Measurements from ENCODE around the gene DSCAML1. TPM values are rescaled to one million over a fixed set of nuclear protein-coding genes. Genes with fewer than 3 reads are reported as not detected.
"Not testable (repeated sequence)": the region's sequence is repeated elsewhere in the genome, so short reads cannot be mapped to it uniquely, and the experiment has no call there.

DSCAML1 gene
- total RNA-seq, 1 donor from 2014 or later, result 1.3 TPM

DNA sequence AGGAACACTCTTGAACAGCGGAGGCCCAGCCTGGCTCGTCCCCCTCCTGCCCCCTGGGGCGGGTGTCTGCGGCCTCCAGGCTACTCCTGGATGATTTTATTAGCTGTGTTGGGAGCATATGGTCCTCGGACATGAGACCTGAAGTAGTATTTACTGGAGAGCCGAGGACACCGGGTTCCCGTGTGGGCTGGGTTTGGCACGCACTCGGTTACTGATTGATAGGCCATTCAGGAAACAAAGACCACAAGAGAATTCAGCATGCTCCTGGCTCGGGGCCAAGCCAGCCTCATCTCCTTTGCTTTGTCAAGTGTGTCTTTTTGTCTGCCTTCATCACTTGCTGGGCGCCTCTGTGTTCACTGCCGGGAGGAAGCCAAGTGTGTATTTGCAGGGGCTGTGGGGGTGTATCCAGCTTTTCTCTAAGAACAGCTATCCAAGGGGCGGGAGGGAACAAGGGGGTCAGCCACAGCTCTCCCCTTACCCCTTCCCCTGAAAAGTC is 17.8 kb upstream of the DSCAML1 start:
- no peaks in the 10 kb centered on the region for H3K36me3 ChIP-seq
- peak; percentile 2 for ATAC-seq
- peak overlapping the region; percentile 71 for H3K27ac ChIP-seq
- peaks cover 43% of the 10 kb centered on the region for H3K4me1 ChIP-seq
- TF ChIP-seq, protein P1, sequence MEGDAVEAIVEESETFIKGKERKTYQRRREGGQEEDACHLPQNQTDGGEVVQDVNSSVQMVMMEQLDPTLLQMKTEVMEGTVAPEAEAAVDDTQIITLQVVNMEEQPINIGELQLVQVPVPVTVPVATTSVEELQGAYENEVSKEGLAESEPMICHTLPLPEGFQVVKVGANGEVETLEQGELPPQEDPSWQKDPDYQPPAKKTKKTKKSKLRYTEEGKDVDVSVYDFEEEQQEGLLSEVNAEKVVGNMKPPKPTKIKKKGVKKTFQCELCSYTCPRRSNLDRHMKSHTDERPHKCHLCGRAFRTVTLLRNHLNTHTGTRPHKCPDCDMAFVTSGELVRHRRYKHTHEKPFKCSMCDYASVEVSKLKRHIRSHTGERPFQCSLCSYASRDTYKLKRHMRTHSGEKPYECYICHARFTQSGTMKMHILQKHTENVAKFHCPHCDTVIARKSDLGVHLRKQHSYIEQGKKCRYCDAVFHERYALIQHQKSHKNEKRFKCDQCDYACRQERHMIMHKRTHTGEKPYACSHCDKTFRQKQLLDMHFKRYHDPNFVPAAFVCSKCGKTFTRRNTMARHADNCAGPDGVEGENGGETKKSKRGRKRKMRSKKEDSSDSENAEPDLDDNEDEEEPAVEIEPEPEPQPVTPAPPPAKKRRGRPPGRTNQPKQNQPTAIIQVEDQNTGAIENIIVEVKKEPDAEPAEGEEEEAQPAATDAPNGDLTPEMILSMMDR (IDR thresholded peaks at IDR 0.05), result no peak
- no peaks in the 10 kb centered on the region for H3K27me3 ChIP-seq
- DNase-seq, result peak; percentile 79
- no peaks in the 10 kb centered on the region for H3K9me3 ChIP-seq
- H3K4me3 ChIP-seq, result no peak overlapping the region
- intact Hi-C loops (cut with DNase I), result no loop called here

DNA sequence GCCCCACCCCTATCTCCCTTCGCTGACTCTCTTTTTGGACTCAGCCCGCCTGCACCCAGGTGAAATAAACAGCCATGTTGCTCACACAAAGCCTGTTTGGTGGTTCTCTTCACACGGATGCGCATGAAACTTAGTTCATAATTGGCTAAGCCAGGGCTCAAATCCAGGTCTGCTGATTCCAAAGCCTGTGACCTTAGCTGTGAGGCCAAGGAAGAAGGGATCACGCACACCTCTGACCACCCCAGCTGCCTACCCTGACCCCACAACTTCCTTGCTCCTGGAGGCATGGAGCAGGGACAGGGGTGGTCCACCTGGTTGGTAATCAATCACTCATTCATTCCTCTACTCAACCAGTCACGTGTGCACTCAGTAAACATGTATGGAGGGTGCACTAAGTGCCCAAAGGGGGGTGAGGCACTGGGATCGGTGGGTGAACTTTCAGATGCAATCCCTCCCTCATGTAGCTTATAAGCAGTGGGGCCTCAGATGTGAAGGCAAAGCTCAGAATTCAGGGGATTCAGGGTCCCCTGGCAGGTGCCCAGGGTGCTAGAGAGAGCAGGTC is 17.3 kb upstream of the DSCAML1 start:
- Histone ChIP-seq H3K36me3 (no peaks in the 10 kb centered on the region), H3K4me1 (peaks cover 43% of the 10 kb centered on the region), H3K9me3 (no peaks in the 10 kb centered on the region), H3K4me3 (no peak overlapping the region), H3K27me3 (no peaks in the 10 kb centered on the region), H3K27ac (peak overlapping the region; percentile 30)
- ATAC-seq, result no peak
- intact Hi-C loops (cut with DNase I), result no loop called here
- DNase-seq, result no peak
- TF ChIP-seq, protein P1 (IDR thresholded peaks at IDR 0.05), result no peak

DNA sequence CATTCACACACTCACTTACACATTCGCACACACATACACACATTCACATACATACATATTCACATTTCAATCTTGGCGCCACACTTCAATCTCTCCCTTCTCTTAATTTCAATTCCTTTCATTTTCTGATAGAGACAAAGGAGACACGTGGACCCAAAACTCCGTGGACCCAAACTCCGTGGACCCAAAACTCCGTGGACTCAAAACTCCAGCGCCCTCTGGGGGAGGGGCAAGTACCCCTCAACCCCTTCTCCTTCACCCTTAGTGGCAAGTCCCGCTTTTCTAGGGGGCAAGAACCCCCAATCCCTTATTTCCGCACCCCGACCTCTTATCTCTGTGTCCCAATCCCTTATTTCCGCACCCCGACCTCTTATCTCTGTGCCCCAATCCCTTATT is 13.0 kb upstream of the DSCAML1 start:
- H3K27me3 ChIP-seq; DNase-seq; H3K4me3 ChIP-seq; H3K36me3 ChIP-seq; ATAC-seq; intact Hi-C loops (cut with DNase I); H3K9me3 ChIP-seq; H3K27ac ChIP-seq: not testable (repeated sequence)
- H3K4me1 ChIP-seq, result peaks cover 20% of the 10 kb centered on the region

DNA sequence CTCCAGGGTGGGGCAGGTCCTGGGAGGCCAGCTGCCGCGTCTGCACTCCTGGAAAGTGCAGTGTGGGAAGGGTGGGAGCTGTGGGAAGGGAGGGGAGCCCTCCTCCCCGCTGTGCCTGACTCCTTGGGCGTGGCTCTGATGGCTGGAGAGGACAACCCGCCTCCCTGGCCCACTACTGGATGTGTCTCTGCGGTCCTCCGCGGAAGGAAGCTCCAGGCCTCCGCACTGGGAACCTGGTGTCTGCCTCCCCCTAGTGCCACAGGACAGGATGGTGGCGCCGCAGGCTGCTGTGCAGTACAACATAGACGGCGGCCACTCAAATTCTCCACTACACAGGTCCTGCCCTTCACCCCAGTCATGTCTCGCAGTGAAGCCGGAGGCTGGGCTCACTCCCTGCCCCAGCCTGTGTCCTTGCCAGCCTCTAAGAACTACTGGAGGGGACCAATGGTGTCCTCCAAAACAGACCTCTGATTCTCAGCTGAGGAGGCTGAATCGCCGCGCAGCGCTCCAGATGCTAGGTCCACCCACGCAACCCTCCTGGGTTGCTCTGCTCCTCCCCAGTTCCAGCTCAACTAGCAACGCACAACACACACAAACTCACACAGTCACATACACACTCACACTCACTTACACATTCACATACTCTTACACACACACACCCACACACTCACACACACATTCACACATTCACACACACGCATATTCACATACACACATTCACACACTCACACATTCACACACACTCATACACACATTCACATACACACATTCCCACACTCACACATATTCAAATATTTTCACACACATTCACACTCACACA is 12.4 kb upstream of the DSCAML1 start:
- TF ChIP-seq, protein P1 (IDR thresholded peaks at IDR 0.05), result peak; percentile 48
- ATAC-seq, result peak; percentile 92
- intact Hi-C loops (cut with DNase I), result loop anchor here (10.0 kb wide), 1 partner anchor 385 kb away; no protein-coding TSS in a partner anchor
- H3K4me3 ChIP-seq, result no peak overlapping the region
- peaks cover 14% of the 10 kb centered on the region for H3K4me1 ChIP-seq
- DNase-seq, result peak; percentile 78
- no peaks in the 10 kb centered on the region for H3K36me3 ChIP-seq
- H3K9me3 ChIP-seq, result no peaks in the 10 kb centered on the region
- no peak overlapping the region for H3K27ac ChIP-seq
- no peaks in the 10 kb centered on the region for H3K27me3 ChIP-seq

DNA sequence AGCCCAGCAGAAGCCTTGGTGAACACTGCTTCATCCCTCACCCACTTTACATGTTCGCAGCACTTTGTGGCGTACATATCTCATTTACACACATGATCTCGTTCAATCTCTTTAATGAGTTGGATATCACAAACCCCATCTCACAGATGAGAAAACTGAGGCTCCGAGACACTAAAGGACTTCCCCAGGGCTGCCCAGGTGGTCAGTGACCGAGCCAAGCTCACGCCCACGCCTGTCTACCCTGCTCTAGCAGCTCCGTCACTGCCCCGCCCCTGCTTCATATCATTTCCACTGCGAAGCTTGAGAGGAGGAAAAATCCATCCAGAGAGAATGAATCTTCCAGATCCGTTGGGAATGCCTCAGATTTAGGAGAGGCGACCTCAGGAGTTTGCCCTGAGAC is 11.8 kb upstream of the DSCAML1 start:
- peaks cover 11% of the 10 kb centered on the region for H3K4me1 ChIP-seq
- DNase-seq (no peak), ATAC-seq (no peak)
- no peaks in the 10 kb centered on the region for H3K36me3 ChIP-seq
- no peaks in the 10 kb centered on the region for H3K9me3 ChIP-seq
- intact Hi-C loops (cut with DNase I), result loop anchor here (10.0 kb wide), 1 partner anchor 384 kb away; no protein-coding TSS in a partner anchor
- H3K27ac ChIP-seq, result no peak overlapping the region
- H3K4me3 ChIP-seq, result no peak overlapping the region
- TF ChIP-seq, protein P1 (IDR thresholded peaks at IDR 0.05), result no peak
- H3K27me3 ChIP-seq, result no peaks in the 10 kb centered on the region
